H9 (cell line): ENCODE measurements around the gene AK8. TPM values are rescaled to one million over a fixed set of nuclear protein-coding genes. Genes with fewer than 3 reads are reported as not detected.
"Not testable (repeated sequence)": the region's sequence is repeated elsewhere in the genome, so short reads cannot be mapped to it uniquely, and the experiment has no call there.

Experiments
- DNase-seq: peaks from one replicate; pipeline ENCODE4 v3.0.0-alpha.2; 2017
- H2AFZ ChIP-seq: one replicate; pipeline ENCODE4 v1.6.1; 2013; ENCODE audit warnings: mild to moderate bottlenecking, low read length, control low read depth, moderate library complexity
- H2AK5ac ChIP-seq: 2 replicates; pipeline ENCODE4 v1.6.1; 2013; ENCODE audit warnings: low read length, control low read depth, mixed read lengths; ENCODE audit not compliant: insufficient read length
- H2BK120ac ChIP-seq: one replicate; pipeline ENCODE4 v1.6.1; 2013; ENCODE audit warnings: low read depth, mild to moderate bottlenecking, low read length, control low read depth, inconsistent platforms; ENCODE audit not compliant: poor library complexity, severe bottlenecking
- H2BK12ac ChIP-seq: 2 replicates; pipeline ENCODE4 v1.6.1; 2013; ENCODE audit warnings: low read length, control low read depth, mixed read lengths, low read depth; ENCODE audit not compliant: insufficient read length
- H2BK15ac ChIP-seq: 2 replicates; pipeline ENCODE4 v1.6.1; 2013; ENCODE audit warnings: low read depth, low read length, control low read depth
- H2BK20ac ChIP-seq: one replicate; pipeline ENCODE4 v1.6.1; 2013; ENCODE audit warnings: low read depth, mild to moderate bottlenecking, low read length, control low read depth, inconsistent platforms; ENCODE audit not compliant: poor library complexity, severe bottlenecking
- H2BK5ac ChIP-seq: 2 replicates; pipeline ENCODE4 v1.6.1; 2013; ENCODE audit warnings: low read length, control low read depth, mixed read lengths; ENCODE audit not compliant: insufficient read length
- H3K14ac ChIP-seq: 2 replicates; pipeline ENCODE4 v1.6.1; 2013; ENCODE audit warnings: low read length, control low read depth; ENCODE audit not compliant: insufficient read depth
- H3K18ac ChIP-seq: 2 replicates; pipeline ENCODE4 v1.6.1; 2013; ENCODE audit warnings: low read depth, mild to moderate bottlenecking, mixed read lengths, low read length, control low read depth; ENCODE audit not compliant: insufficient read length
- H3K23ac ChIP-seq: 2 replicates; pipeline ENCODE4 v1.6.1; 2013; ENCODE audit warnings: low read length, control low read depth, mixed read lengths, low read depth; ENCODE audit not compliant: insufficient read length
- H3K23me2 ChIP-seq: 2 replicates; pipeline ENCODE4 v1.6.1; 2013; ENCODE audit warnings: low read depth, mild to moderate bottlenecking, mixed read lengths, low read length, control low read depth; ENCODE audit not compliant: insufficient read length, poor library complexity, severe bottlenecking
- H3K27ac ChIP-seq: 2 replicates; pipeline ENCODE4 v1.5.1; 2013; ENCODE audit warnings: low read length, control low read depth, mixed read lengths, low read depth; ENCODE audit not compliant: insufficient read length
- H3K27me3 ChIP-seq: 2 replicates; pipeline ENCODE4 v1.6.1; 2013; ENCODE audit warnings: low read length, control low read depth, inconsistent platforms; ENCODE audit not compliant: insufficient read depth
- H3K4ac ChIP-seq: 2 replicates; pipeline ENCODE4 v1.6.1; 2013; ENCODE audit warnings: low read depth, mild to moderate bottlenecking, control low read depth, inconsistent platforms, low read length, moderate library complexity
- H3K4me1 ChIP-seq: 2 replicates; pipeline ENCODE4 v1.6.1; 2013; ENCODE audit warnings: low read length, control low read depth, inconsistent platforms; ENCODE audit not compliant: insufficient read depth
- H3K4me2 ChIP-seq: 2 replicates; pipeline ENCODE4 v1.6.1; 2013; ENCODE audit warnings: low read length, control low read depth, mixed read lengths; ENCODE audit not compliant: insufficient read length, insufficient read depth
- H3K56ac ChIP-seq: 2 replicates; pipeline ENCODE4 v1.6.1; 2013; ENCODE audit warnings: low read depth, mild to moderate bottlenecking, mixed read lengths, low read length, control low read depth; ENCODE audit not compliant: insufficient read length
- H3K79me1 ChIP-seq: 2 replicates; pipeline ENCODE4 v1.6.1; 2013; ENCODE audit warnings: low read depth, mild to moderate bottlenecking, moderate library complexity, low read length, control low read depth, inconsistent platforms; ENCODE audit not compliant: insufficient read depth, poor library complexity, severe bottlenecking
- H3K79me2 ChIP-seq: 2 replicates; pipeline ENCODE4 v1.6.1; 2013; ENCODE audit warnings: low read length, control low read depth, inconsistent platforms; ENCODE audit not compliant: insufficient read depth
- H3K9ac ChIP-seq: 2 replicates; pipeline ENCODE4 v1.6.1; 2013; ENCODE audit warnings: low read length, control low read depth, mixed read lengths; ENCODE audit not compliant: insufficient read length; ENCODE audit errors: extremely low read depth
- H3K9me3 ChIP-seq: one replicate; pipeline ENCODE4 v1.6.1; 2013; ENCODE audit warnings: low read depth, low read length, inconsistent platforms; ENCODE audit not compliant: control insufficient read depth
- H3T11ph ChIP-seq: one replicate; pipeline ENCODE4 v1.6.1; 2013; ENCODE audit warnings: mild to moderate bottlenecking, low read length, control low read depth, inconsistent platforms
- H4K20me1 ChIP-seq: one replicate; pipeline ENCODE4 v1.6.1; 2013; ENCODE audit not compliant: control insufficient read depth, insufficient read length, insufficient read depth
- H4K5ac ChIP-seq: 2 replicates; pipeline ENCODE4 v1.6.1; 2013; ENCODE audit warnings: low read depth, mild to moderate bottlenecking, mixed read lengths, low read length, control low read depth; ENCODE audit not compliant: insufficient read length
- H4K8ac ChIP-seq: replicated peaks from 2 replicates; pipeline ENCODE4 v1.6.1; 2013; ENCODE audit warnings: low read length, control low read depth, mixed read lengths, low read depth; ENCODE audit not compliant: insufficient read length
- H4K91ac ChIP-seq: 2 replicates; pipeline ENCODE4 v1.6.1; 2013; ENCODE audit warnings: low read depth, mild to moderate bottlenecking, moderate library complexity, mixed read lengths, low read length, control low read depth; ENCODE audit not compliant: insufficient read length
- H3K27ac Mint-ChIP-seq, 3 experiments: 2 replicates in 2 of 3; 3 replicates in 1 of 3; pipeline ENCODE4 v1.8.0; 2020 to 2021; ENCODE audit warnings: mixed read lengths in 3 of 3, mild to moderate bottlenecking in 1 of 3, moderate library complexity in 1 of 3
- H3K27me3 Mint-ChIP-seq: 2 replicates; pipeline ENCODE4 v1.8.0; 2021; ENCODE audit warnings: low read depth, mild to moderate bottlenecking, moderate library complexity, mixed read lengths
- H3K36me3 Mint-ChIP-seq, 3 experiments: 2 replicates in 2 of 3; 3 replicates in 1 of 3; pipeline ENCODE4 v1.8.0; 2020 to 2021; ENCODE audit warnings: low read depth in 3 of 3, mixed read lengths in 3 of 3; ENCODE audit not compliant: insufficient read depth in 1 of 3
- H3K4me1 Mint-ChIP-seq, 2 experiments: 2 replicates each; pipeline ENCODE4 v1.8.0; 2020; ENCODE audit warnings: mixed read lengths in 2 of 2
- H3K4me3 Mint-ChIP-seq, 2 experiments: 2 replicates in 1 of 2; 3 replicates in 1 of 2; pipeline ENCODE4 v1.8.0; 2020 to 2021; ENCODE audit warnings: mild to moderate bottlenecking in 2 of 2, mixed read lengths in 2 of 2, moderate library complexity in 1 of 2
- H3K9me3 Mint-ChIP-seq, 2 experiments: 2 replicates in 1 of 2; 3 replicates in 1 of 2; pipeline ENCODE4 v1.8.0; 2020; ENCODE audit warnings: mild to moderate bottlenecking in 2 of 2, mixed read lengths in 2 of 2, moderate library complexity in 1 of 2
- WGBS: extraction: QIAGEN DNeasy Blood & Tissue Kit; methylation state at CpG from one replicate; pipeline ENCODE4 v1.1.7; 2013; ENCODE audit warnings: missing lambda C conversion rate, low lambda C conversion rate, mixed read lengths; ENCODE audit not compliant: insufficient read length; ENCODE audit errors: extremely low coverage; 5-methylcytosine and 5-hydroxymethylcytosine counted together
- total RNA-seq: library from RNA; stranded (reverse); gene quantifications from 2 replicates; pipeline ENCODE4 v1.2.1, GENCODE V29; 2021
- TF ChIP-seq, protein P1 (sequence below): fragments of 200-600 bp; sonication (generic); conservative IDR thresholded peaks from 3 replicates; pipeline ENCODE4 v1.8.0; 2021; ENCODE audit warnings: antibody characterized with exemption, mild to moderate bottlenecking

The AK8 gene
- total RNA-seq, 1 experiment from 2014 or later: 0.44 TPM

DNA sequence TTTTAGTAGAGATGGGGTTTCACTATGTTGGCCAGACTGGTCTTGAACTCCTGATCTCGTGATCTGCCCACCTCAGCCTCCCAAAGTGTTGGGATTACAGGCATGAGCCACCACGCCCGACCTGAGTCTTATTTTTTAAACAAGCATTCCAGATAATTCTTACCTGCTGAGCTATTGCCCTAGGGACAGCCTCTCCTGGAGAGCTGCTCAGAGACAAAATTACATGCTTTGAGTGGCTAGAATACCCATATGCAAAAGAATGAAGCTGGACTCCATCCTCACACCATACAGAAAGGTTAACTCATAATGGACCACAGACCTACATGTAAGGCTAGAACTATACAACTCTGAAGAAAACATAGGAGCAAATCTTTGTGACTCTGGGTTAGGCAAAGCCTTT is 166.2 kb downstream of the AK8 start:
- Histone ChIP-seq H2BK5ac (no peak overlapping the region), H3K18ac (no peak overlapping the region), H3K14ac (no peak overlapping the region), H3K23me2 (no peaks in the 10 kb centered on the region), H2BK120ac (no peak overlapping the region), H3K4me2 (no peak overlapping the region), H3K79me2 (no peaks in the 10 kb centered on the region), H3K4ac (no peak overlapping the region), H2BK15ac (no peak overlapping the region), H2BK20ac (no peak overlapping the region), H3T11ph (no peak overlapping the region), H2AK5ac (no peak overlapping the region), H3K27me3 (no peaks in the 10 kb centered on the region), H3K9ac (no peak overlapping the region), H3K56ac (no peak overlapping the region), H2BK12ac (no peak overlapping the region), H3K9me3 (no peaks in the 10 kb centered on the region), H4K5ac (no peak overlapping the region), H4K91ac (no peak overlapping the region), H3K23ac (no peak overlapping the region), H4K8ac (no peak overlapping the region), H3K79me1 (no peaks in the 10 kb centered on the region), H2AFZ (no peak overlapping the region), H3K4me1 (no peaks in the 10 kb centered on the region), H4K20me1 (no peaks in the 10 kb centered on the region), H3K27ac (no peak overlapping the region)
- WGBS: no CpG with 5 or more reads among the region's 3 CpGs
- peaks cover 18% of the 10 kb centered on the region for H3K27me3 Mint-ChIP-seq
- no peaks in the 10 kb centered on the region; a peak in 1 of 5 replicates for H3K9me3 Mint-ChIP-seq
- TF ChIP-seq, protein P1, sequence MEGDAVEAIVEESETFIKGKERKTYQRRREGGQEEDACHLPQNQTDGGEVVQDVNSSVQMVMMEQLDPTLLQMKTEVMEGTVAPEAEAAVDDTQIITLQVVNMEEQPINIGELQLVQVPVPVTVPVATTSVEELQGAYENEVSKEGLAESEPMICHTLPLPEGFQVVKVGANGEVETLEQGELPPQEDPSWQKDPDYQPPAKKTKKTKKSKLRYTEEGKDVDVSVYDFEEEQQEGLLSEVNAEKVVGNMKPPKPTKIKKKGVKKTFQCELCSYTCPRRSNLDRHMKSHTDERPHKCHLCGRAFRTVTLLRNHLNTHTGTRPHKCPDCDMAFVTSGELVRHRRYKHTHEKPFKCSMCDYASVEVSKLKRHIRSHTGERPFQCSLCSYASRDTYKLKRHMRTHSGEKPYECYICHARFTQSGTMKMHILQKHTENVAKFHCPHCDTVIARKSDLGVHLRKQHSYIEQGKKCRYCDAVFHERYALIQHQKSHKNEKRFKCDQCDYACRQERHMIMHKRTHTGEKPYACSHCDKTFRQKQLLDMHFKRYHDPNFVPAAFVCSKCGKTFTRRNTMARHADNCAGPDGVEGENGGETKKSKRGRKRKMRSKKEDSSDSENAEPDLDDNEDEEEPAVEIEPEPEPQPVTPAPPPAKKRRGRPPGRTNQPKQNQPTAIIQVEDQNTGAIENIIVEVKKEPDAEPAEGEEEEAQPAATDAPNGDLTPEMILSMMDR: no peak
- no peaks in the 10 kb centered on the region for H3K4me1 Mint-ChIP-seq
- H3K4me3 Mint-ChIP-seq: no peak overlapping the region
- H3K27ac Mint-ChIP-seq: no peak overlapping the region
- DNase-seq: no peak
- H3K36me3 Mint-ChIP-seq: no peaks in the 10 kb centered on the region

DNA sequence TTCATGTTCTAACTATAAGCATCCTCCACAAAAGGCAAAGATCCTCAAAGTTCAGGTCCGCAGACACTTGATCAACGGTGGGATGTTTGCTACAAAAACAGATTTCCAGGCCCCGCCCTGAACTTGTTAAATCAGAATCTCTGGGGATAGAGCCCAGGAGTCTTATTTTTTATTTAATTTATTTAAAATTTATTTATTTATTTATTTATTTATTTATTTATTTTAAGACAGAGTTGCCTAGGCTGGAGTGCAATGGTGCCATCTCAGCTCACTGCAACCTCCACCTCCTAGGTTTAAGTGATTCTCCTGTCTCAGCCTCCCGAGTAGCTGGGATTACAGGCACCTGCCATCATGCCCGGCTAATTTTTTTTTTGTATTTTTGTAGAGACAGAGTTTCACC is 166.9 kb downstream of the AK8 start:
- not testable (repeated sequence) for H3K14ac ChIP-seq, H3K27ac Mint-ChIP-seq, DNase-seq, H3T11ph ChIP-seq, H3K23ac ChIP-seq, H4K91ac ChIP-seq, H3K9me3 ChIP-seq, H3K23me2 ChIP-seq, H3K79me2 ChIP-seq, H3K9me3 Mint-ChIP-seq, H3K27me3 ChIP-seq, H4K8ac ChIP-seq, H3K4ac ChIP-seq, H3K9ac ChIP-seq, H2BK120ac ChIP-seq, H3K36me3 Mint-ChIP-seq, H4K5ac ChIP-seq, H2BK15ac ChIP-seq, H4K20me1 ChIP-seq, H3K4me1 Mint-ChIP-seq, H3K4me1 ChIP-seq, H3K79me1 ChIP-seq, H2BK5ac ChIP-seq, H3K4me3 Mint-ChIP-seq, H2BK20ac ChIP-seq, H2BK12ac ChIP-seq, H2AFZ ChIP-seq, H3K56ac ChIP-seq, H3K27ac ChIP-seq, H3K4me2 ChIP-seq, H2AK5ac ChIP-seq, H3K18ac ChIP-seq
- WGBS: no CpG with 5 or more reads among the region's 5 CpGs
- peaks cover 15% of the 10 kb centered on the region for H3K27me3 Mint-ChIP-seq
